Myocyte (in vitro differentiated cells): ENCODE results near the gene OXTR. TPM values are rescaled to one million over a fixed set of nuclear protein-coding genes. Genes with fewer than 3 reads are reported as not detected.

Experiments
- DNase-seq: peaks from one replicate; pipeline ENCODE4 v3.0.0-alpha.2; 2012; ENCODE audit warnings: low read depth
- total RNA-seq: library from RNA; depleted of rRNA; stranded (reverse); fragments of >200 nt; gene quantifications from 2 replicates; pipeline ENCODE4 v1.2.3, GENCODE V29; 2014

OXTR gene
- total RNA-seq, 1 donor from 2014 or later, result 5.1 TPM

GRCh38 chr3:8767667-8768363 is 1.6 kb downstream of the OXTR start:
- no peak for DNase-seq

DNA sequence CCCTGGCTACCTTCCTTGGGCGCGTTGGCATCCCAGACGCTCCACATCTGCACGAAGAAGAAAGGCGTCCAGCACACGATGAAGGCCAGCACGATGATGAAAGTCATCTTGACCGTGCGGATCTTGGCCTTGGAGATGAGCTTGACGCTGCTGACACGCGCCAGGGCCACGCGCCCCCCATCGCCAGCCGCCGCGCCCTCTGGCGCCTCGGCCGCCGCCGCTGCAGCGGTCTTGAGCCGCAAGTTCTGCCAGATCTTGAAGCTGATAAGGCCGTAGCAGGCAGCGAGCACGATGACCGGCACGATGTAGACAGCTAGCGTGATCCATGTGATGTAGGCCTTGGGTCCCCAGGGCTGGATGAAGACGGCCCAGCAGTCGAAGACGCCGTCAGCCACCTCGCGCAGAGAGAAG is 2.2 kb downstream of the OXTR start:
- DNase-seq, result no peak

DNA sequence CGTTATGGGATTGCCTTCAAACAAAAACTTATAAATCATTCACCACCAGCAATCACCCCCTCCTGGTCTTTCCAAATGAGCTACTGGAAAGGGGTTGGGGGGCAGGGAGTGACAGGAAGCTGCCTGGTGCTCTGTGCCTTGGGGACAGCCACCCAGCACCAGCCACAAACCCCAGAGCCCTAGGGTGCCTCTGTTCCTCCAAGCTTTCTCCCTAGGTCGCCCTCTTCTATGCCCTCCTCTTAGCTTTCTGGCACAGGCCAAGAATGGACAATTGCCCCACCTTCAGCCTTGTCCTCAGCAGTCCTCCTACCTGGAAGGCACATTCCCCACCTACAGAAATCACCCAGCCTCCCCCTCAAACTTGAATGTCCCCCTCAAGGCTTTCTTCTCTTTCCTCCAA is 3.3 kb downstream of the OXTR start:
- no peak for DNase-seq

DNA sequence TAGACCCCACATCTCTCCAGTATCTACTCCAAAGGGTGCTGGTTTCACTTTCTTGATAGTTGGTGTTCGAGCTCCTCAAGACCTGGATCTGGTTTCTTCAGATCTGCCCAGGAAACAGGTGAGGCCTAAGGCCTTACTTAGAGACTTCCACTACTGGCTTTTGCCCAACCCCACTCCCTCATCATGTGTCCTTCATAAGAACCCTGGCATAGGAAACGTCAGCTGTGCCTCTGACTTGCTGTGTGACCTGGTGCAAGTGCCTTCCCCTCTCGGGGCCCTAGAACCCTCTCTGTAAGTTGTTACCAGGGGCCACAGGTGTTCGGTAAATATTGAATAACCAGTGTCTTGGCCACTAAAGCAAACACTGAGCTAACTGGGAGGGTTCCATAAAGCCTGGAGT is 3.9 kb downstream of the OXTR start:
- DNase-seq, result peak; percentile 66

- no peak for DNase-seq
These were observed 4.9 kb downstream of the OXTR start for GRCh38 chr3:8764528-8764927.

GRCh38 chr3:8762607-8763377 is 6.6 kb downstream of the OXTR start:
- peak; percentile 22 for DNase-seq

DNA sequence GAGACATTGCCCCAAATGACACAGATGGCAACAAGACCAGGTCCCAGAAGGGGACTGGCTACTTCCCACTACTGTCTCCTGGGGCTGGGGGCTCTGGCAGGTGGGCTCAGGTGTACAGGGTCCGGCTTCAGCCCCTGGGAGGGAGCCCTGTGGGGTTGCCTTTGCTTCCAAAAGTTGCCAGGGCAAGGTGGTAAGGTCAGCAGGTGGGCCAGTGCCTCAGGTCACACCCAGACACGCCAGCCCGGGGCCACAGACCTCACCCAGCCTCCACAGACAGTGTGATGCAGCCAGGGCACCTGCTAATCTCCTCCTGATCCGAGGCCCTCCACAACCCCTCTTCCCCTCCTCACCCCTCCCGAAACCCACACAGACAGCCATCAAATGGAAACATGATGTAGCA is 7.5 kb downstream of the OXTR start:
- no peak for DNase-seq

DNA sequence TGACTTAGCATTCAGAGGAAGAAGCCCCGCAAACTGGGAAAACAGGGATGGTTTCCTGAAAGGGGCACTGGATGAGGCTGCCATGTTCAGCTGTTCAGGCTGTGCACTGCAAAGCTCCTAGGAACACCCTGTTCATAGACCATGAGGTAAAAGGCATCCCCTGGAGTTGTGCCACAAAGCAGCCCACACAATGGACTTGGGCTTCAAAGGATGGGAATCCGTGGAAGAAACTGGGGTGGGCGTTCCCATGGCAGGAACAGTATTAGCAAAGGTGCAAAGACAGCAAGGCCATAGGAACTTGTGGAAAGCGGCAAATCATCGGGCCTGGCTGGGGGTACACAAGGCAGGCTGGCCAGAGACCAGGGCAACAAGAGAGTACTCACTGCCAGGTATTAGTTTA is 8.9 kb downstream of the OXTR start:
- DNase-seq, result no peak

DNA sequence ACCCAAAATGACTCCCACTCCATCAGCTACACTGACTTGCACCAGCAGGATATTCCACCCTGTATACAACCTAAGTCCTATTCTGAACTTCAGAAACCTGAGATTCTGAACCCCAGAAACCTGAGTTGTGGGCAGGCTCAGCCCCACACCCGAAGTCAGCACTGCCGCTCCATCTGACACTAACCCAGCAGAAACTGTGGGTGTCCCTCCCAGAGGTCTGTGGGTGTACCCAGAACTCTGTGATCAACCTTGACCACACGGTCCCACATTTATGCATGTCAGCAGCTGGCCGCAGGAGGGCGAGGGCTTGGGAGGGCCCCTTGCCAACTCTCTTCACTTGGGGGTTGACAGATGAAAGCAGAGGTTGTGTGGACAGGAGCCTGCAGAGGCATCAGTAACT is 9.3 kb downstream of the OXTR start:
- peak; percentile 69 for DNase-seq

- peak; percentile 70 for DNase-seq
These were observed 10.2 kb downstream of the OXTR start for GRCh38 chr3:8759038-8759707.

- DNase-seq, result peak; percentile 99
These were observed 11.6 kb downstream of the OXTR start for GRCh38 chr3:8757551-8758518.

DNA sequence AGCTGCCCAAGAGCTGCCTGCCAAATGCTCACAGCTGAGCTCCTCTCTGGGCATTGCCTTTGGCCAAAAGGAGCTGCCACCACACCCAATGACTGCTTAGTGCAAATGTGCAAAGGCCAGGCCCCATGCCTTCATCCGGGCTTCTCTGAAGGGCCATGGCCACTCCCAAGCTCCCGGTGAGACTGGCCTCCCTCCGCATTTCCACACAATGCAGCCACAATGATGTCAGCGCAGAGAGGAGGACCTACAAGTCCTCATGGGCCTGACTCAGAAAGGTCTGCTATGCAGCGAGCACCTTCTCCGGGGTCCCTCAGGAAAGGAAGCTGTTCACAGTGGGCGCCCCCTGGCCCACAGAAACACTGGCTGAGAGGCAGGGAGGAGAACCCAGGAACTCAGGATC is 12.7 kb downstream of the OXTR start:
- DNase-seq, result peak; percentile 77

- DNase-seq, result peak; percentile 49
These were observed 13.7 kb downstream of the OXTR start for GRCh38 chr3:8755564-8756237.

DNA sequence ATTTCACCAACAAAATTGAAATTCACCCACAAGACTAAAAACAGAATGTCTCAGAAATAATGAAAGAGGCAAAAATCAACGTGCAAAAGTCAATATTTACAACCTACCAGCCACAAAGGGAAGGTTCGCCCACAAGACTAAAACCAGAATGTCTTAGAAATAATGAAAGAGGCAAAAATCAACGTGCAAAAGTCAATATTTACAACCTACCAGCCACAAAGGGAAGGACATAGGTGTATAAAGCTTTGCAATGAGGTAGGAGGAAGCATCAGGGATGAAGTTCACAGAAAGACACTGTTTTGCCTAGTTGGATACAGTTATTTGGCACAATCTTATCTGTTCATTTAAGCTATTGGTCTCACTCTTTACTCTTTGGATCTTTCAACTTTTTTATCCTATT is 14.3 kb downstream of the OXTR start:
- no peak for DNase-seq

GRCh38 chr3:8752832-8753231 is 16.6 kb downstream of the OXTR start:
- DNase-seq, result no peak

- no peak for DNase-seq
These were observed 20.1 kb downstream of the OXTR start for GRCh38 chr3:8749316-8749715.

GRCh38 chr3:8746780-8747345 is 22.6 kb downstream of the OXTR start:
- DNase-seq, result no peak

DNA sequence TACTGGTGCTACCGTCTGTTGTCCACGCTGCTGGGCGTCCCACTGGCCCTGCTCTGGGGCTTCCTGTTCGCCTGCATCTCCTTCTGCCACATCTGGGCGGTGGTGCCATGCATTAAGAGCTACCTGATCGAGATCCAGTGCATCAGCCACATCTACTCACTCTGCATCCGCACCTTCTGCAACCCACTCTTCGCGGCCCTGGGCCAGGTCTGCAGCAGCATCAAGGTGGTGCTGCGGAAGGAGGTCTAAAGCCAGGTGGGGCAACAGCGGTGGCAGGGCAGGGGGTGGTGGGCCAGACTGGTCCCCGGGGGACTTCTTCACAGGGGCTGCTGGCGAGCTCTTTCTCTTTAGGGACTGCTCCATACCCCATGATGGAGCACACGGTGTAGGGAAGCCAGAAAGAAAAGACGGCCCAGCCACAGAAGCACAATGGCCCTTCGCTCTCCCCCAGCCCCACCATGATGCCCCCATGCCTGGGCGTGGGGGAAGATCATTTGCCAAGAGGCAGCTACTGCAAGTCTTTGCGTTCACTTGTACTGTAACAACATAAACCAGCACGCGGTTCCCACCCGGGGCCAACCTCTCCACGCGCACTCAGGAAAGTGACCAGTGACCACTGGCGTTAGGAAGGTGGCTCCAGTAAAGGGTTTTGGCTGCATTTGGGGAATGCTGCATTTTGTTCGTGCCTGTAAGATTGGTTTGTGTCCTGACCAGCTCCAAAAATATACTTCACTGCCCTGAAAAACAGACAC is 23.6 kb downstream of the OXTR start:
- DNase-seq, result no peak

DNA sequence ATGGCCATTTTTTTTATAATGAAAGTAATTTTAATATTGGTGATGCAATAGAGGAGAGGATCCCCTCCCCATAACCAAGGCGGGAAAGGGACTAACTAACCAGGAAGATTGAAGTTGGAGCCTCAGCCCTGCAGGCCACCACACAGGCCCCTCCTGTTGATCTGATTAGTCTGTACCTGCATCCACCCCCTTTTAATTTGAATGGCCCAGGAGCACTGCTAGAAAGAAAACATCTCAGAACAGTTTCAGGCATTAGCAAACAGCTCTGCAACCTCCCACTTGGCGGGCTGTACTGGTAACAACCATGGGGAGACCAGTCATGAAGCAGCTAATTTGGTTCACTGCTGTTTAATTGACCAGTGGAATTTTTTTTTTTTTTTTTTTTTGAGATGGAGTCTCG is 25.5 kb downstream of the OXTR start:
- no peak for DNase-seq
